Keratinocyte (primary cell): ENCODE results near the gene RBM22. TPM values are rescaled to one million over a fixed set of nuclear protein-coding genes. Genes with fewer than 3 reads are reported as not detected.

Experiments
- DNase-seq: peaks from one replicate; pipeline ENCODE4 v3.0.0-alpha.2; 2011; ENCODE audit warnings: low read depth, missing footprints, low spot score
- FAIRE-seq: peaks from 2 replicates; lab custom pipeline; 2011; peaks lifted over from hg19 to GRCh38; lab: Jason Lieb, UNC
- H2AFZ ChIP-seq: 2 replicates; pipeline ENCODE4 v1.6.0; 2012; ENCODE audit warnings: low read length, control low read depth, inconsistent platforms; ENCODE audit not compliant: control insufficient read depth
- H3K27ac ChIP-seq: 2 replicates; pipeline ENCODE4 v1.5.1; 2011; ENCODE audit warnings: low read length; ENCODE audit not compliant: control insufficient read depth, insufficient read depth
- H3K27me3 ChIP-seq: 3 replicates; pipeline ENCODE4 v1.6.0; 2011; ENCODE audit warnings: low read length; ENCODE audit not compliant: control insufficient read depth, insufficient read depth; ENCODE audit errors: extremely low read depth
- H3K36me3 ChIP-seq, 2 experiments: 2 replicates in 1 of 2; 3 replicates in 1 of 2; pipeline ENCODE4 v1.5.1; 2011; ENCODE audit warnings: low read length in 2 of 2, mild to moderate bottlenecking in 1 of 2; ENCODE audit not compliant: control insufficient read depth in 2 of 2, insufficient read depth in 2 of 2; ENCODE audit errors: extremely low read depth in 1 of 2
- H3K4me1 ChIP-seq: 3 replicates; pipeline ENCODE4 v1.5.1; 2011; ENCODE audit warnings: low read length; ENCODE audit not compliant: control insufficient read depth, insufficient read depth; ENCODE audit errors: extremely low read depth
- H3K4me2 ChIP-seq: 3 replicates; pipeline ENCODE4 v1.6.0; 2011; ENCODE audit warnings: low read depth, low read length; ENCODE audit not compliant: control insufficient read depth, insufficient read depth; ENCODE audit errors: extremely low read depth
- H3K4me3 ChIP-seq, 3 experiments: fragments of 200-600 bp in 1 of 3; sonication (generic) in 1 of 3; 2 replicates in 2 of 3; 3 replicates in 1 of 3; pipeline ENCODE4 v1.5.1; 2011 to 2016; ENCODE audit warnings: low read length in 3 of 3, mild to moderate bottlenecking in 3 of 3, control low read depth in 2 of 3, inconsistent platforms in 1 of 3, low read depth in 1 of 3, mixed read lengths in 1 of 3, mixed run types in 1 of 3, moderate library complexity in 1 of 3; ENCODE audit not compliant: control insufficient read depth in 2 of 3, insufficient read depth in 2 of 3; ENCODE audit errors: extremely low read depth in 1 of 3
- H3K79me2 ChIP-seq: 2 replicates; pipeline ENCODE4 v1.6.0; 2012; ENCODE audit warnings: low read length; ENCODE audit not compliant: control insufficient read depth, insufficient read depth
- H3K9ac ChIP-seq: 3 replicates; pipeline ENCODE4 v1.6.0; 2011; ENCODE audit warnings: low read length; ENCODE audit not compliant: control insufficient read depth, insufficient read depth; ENCODE audit errors: extremely low read depth
- H3K9me1 ChIP-seq: 3 replicates; pipeline ENCODE4 v1.6.0; 2011; ENCODE audit warnings: low read length; ENCODE audit not compliant: control insufficient read depth, insufficient read depth; ENCODE audit errors: extremely low read depth
- H3K9me3 ChIP-seq: 2 replicates; pipeline ENCODE4 v1.5.1; 2012; ENCODE audit warnings: low read depth, low read length; ENCODE audit not compliant: control insufficient read depth
- H4K20me1 ChIP-seq: 3 replicates; pipeline ENCODE4 v1.6.0; 2011; ENCODE audit warnings: low read length; ENCODE audit not compliant: control insufficient read depth, insufficient read depth; ENCODE audit errors: extremely low read depth
- EZH2 ChIP-seq: IDR thresholded peaks from one replicate; pipeline ENCODE4 v1.6.1; 2012; ENCODE audit warnings: inconsistent platforms, mild to moderate bottlenecking, low read length, moderate library complexity
- dilution Hi-C: fragments of 300-500 bp; cut with MboI; formaldehyde crosslinking; loops from one replicate; pipeline ENCODE4 v1.7.0; 2020; ENCODE audit warnings: low sequenced_read_pairs; ENCODE audit not compliant: extremely low pct_ligation_motif_present
- polyA plus RNA-seq, 5 experiments: library from polyadenylated mRNA; depleted of rRNA in 3 of 5; stranded (reverse) in 3 of 5; stranded (forward) in 1 of 5; unstranded in 1 of 5; fragments of >200 nt; gene quantifications; 1 replicate in 1 of 5; 2 replicates in 3 of 5; 3 replicates in 1 of 5; pipeline versions ENCODE4 v1.2.1 to v1.2.3, GENCODE V29; 2011 to 2012; ENCODE audit warnings: missing spikeins in 2 of 5, low read depth in 1 of 5, low replicate concordance in 1 of 5
- TF ChIP-seq, protein P1 (sequence below), 3 experiments: IDR thresholded peaks in 1 of 3; conservative IDR thresholded peaks in 1 of 3; optimal IDR thresholded peaks in 1 of 3; 2 replicates in 2 of 3; 3 replicates in 1 of 3; pipeline versions ENCODE3 to v1.5.1; 2011; ENCODE audit warnings: low read length in 3 of 3, mild to moderate bottlenecking in 3 of 3, moderate library complexity in 2 of 3, control low read depth in 1 of 3, inconsistent platforms in 1 of 3; ENCODE audit not compliant: insufficient read depth in 2 of 3; ENCODE audit errors: extremely low read depth in 1 of 3

RBM22 gene
- polyA plus RNA-seq, 1 donor (not counting 4 experiments of a cell fraction or from before 2014, with no cell fraction given), result 34.7 TPM

DNA sequence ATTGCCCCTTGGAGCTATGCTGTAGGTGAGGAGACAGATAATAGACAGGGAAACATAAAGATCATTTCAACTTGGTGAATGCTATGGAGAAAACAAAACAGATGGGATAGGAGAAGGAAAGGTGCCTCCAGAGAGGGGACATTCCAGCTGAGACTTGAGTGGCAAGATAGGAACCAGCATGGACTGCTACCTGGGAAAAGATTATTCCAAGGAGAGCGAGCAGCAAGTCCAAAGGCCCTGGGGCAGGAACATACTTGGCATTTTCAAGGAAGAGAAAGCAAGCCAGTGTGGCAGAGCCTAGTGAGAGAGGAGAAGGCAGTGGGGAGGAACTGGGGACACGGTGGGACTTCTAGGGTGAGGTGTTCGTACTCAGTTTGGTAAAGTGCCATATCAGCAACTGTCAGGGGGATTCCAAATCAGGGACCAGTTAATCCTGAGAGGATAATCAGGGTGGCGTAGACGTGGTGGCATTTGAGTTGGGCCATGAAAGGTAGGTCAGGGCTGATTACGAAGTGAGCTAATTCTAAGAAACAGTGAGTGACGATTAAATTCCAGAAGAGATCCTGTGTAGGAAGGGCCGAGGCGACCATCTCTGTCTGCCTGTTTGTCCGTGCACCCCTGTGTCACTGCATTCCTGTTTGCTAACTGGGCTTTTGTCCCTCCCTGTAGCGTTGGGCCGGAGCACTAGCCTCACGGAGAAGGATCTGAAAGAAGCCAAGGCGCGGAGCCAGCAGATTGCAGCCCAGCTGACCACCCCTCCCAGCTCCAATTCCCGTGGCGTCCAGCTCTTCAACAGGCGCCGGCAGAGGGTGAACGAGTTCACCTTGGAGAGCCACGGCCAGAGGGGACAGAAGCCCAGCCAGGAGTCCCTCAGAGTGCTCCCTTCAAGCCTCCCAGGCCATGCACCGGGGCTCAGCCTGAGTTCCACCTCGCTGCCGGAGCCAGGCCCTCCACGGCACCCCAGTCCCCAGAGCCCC is 53.3 kb downstream of the RBM22 start:
- Histone ChIP-seq H3K4me2 (no peak overlapping the region), H3K27ac (no peak overlapping the region), H3K4me1 (peaks cover 24% of the 10 kb centered on the region), H4K20me1 (no peaks in the 10 kb centered on the region), H3K36me3 (peaks cover 2 to 9% of the 10 kb centered on the region in 2 experiments), H3K9me1 (no peaks in the 10 kb centered on the region), H3K4me3 (no peak overlapping the region), H2AFZ (no peak overlapping the region), H3K9me3 (no peaks in the 10 kb centered on the region), H3K27me3 (no peaks in the 10 kb centered on the region), H3K79me2 (no peaks in the 10 kb centered on the region), H3K9ac (no peak overlapping the region)
- TF ChIP-seq, protein P1, sequence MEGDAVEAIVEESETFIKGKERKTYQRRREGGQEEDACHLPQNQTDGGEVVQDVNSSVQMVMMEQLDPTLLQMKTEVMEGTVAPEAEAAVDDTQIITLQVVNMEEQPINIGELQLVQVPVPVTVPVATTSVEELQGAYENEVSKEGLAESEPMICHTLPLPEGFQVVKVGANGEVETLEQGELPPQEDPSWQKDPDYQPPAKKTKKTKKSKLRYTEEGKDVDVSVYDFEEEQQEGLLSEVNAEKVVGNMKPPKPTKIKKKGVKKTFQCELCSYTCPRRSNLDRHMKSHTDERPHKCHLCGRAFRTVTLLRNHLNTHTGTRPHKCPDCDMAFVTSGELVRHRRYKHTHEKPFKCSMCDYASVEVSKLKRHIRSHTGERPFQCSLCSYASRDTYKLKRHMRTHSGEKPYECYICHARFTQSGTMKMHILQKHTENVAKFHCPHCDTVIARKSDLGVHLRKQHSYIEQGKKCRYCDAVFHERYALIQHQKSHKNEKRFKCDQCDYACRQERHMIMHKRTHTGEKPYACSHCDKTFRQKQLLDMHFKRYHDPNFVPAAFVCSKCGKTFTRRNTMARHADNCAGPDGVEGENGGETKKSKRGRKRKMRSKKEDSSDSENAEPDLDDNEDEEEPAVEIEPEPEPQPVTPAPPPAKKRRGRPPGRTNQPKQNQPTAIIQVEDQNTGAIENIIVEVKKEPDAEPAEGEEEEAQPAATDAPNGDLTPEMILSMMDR (optimal IDR thresholded peaks at IDR 0.05 in 1 of 3, IDR thresholded peaks at IDR 0.05 in 1 of 3, conservative IDR thresholded peaks at IDR 0.05 in 1 of 3; ENCODE audit: extremely low read depth in 1 of 3, insufficient read depth in 2 of 3, low read length in 3 of 3), result no peak
- TF ChIP-seq EZH2, result no peak
- dilution Hi-C loops, result no loop called here
- DNase-seq (no peak), FAIRE-seq (no peak)

DNA sequence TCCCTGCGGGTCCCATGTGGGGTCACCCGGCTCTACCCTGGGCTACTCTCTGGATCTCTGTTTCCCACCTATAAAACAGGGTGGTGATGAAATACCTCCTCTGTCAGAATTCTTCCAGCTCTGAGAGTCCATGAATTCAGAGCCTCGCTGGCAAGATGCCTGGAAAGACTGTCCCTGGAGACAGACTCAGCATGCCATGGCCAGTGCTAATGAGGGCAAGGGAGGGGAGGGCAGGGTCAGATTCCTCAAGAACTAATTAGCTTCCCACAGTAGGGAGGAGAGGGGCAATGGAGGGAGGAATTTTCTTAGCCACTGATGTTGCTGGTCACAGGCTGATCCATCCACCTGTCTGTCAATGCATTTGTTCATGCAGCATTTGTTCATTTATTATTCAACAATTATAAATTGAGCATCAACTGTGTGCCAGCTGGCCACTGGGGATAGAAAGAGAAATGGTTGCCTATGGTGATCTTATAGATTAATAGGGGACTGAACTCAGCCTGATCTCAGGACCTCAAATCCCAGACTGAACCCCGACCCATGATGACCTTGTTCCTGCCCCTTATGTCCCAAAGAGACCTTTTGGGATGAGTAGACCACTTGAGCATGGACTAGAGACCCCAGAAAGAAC is 55.7 kb downstream of the RBM22 start:
- Histone ChIP-seq H3K4me1 (peaks cover 48% of the 10 kb centered on the region), H3K9me1 (no peaks in the 10 kb centered on the region), H3K27ac (no peak overlapping the region), H3K4me3 (no peak overlapping the region), H3K9me3 (no peaks in the 10 kb centered on the region), H3K79me2 (no peaks in the 10 kb centered on the region), H3K9ac (no peak overlapping the region), H3K4me2 (no peak overlapping the region), H2AFZ (no peak overlapping the region), H3K27me3 (no peaks in the 10 kb centered on the region), H4K20me1 (no peaks in the 10 kb centered on the region), H3K36me3 (peaks cover 2 to 5% of the 10 kb centered on the region in 2 experiments)
- TF ChIP-seq, protein P1 (optimal IDR thresholded peaks at IDR 0.05 in 1 of 3, IDR thresholded peaks at IDR 0.05 in 1 of 3, conservative IDR thresholded peaks at IDR 0.05 in 1 of 3; ENCODE audit: extremely low read depth in 1 of 3, insufficient read depth in 2 of 3, low read length in 3 of 3), result no peak
- TF ChIP-seq EZH2, result no peak
- DNase-seq (no peak), FAIRE-seq (no peak)
- dilution Hi-C loops, result no loop called here
